GM18502 (cell line): ENCODE results near the gene MAN1B1.
"Not testable (repeated sequence)": the region's sequence is repeated elsewhere in the genome, so short reads cannot be mapped to it uniquely, and the experiment has no call there.

Experiments
- ATAC-seq: cut with Tn5 transposase; IDR thresholded peaks from one replicate; pipeline ENCODE4 v1.9.1; 2021; ENCODE audit warnings: mild to moderate bottlenecking; ENCODE audit not compliant: unreplicated experiment, poor library complexity

MAN1B1 gene

DNA sequence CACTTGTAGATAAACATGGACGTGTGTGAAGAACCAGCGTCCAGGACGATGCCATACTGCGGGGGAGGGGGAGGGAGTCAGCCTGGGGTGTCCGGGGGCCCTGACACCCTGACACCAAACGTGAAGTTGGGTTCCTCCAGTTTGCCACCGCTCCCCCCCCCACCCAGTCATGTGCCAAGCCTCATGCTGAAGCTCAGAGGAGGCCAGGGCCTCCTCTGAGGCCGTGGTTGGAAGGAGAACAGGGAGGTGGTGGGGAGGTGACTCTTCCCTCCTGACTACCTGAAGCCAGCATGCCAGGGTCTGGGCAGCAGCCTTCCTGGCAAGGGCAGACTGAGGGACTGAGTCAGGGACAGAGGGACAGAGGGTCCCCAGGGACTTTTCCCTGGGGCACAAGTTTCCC, 34.5 kb upstream of the MAN1B1 start:
- no peak for ATAC-seq

GRCh38 chr9:137052998-137053943, 33.5 kb upstream of the MAN1B1 start:
- ATAC-seq, result no peak

DNA sequence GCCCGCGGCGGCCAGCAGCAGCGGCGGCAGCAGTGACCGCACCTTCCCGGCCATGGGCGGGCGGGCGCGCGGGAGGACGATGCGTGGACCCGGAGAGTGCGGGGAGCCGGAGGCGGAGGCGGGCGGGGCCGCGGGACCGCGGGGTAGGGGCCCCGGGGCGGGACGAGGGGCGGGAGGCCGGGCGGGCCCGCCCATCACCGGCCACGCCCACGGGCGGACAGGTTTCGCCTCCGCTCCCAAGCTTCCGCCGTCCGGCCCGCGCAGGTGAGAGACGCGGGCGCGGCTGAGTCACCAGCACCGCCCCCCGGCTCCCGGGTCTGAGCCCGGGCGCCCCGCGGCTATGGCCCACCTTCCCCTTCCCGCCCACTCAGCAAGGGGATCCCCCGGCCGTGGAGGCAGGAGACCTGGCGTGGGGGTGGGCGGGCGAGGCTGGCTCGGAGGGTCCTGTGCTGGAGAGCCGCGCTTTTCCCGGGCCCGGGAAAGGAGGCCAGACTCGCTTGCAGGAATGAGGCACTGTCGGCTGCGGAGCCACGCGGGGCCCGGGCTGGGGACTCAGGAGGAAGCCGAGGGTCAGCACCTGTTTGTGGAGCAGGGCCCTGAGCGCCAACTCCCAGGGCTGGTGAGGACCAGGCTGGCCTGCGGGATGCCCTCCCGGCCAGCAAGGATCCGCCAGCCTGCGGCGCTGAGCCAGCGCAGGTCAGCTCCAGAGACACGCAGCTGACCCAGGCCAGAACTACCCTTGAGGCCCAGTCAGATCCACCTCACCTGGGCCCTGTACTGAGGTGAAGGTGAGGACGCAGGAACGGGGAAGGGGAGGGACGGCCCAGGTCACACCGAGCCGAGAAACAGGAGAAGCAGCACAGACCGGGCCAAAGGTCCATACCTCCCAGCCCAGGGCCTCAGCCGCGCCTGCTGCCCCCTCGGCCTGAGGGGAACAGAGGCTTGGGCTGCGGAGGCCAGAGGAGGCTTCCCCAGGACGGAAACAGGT, 32.5 kb upstream of the MAN1B1 start, which contains the start of gene ENTPD2:
Gene ENTPD2 (minus strand): TSS at position 118 of the 988 bp plus-strand sequence. CDS start 64 bp downstream, at position 54.
- ATAC-seq, result no peak

GRCh38 chr9:137054932-137055384, 31.8 kb upstream of the MAN1B1 start:
- no peak for ATAC-seq

DNA sequence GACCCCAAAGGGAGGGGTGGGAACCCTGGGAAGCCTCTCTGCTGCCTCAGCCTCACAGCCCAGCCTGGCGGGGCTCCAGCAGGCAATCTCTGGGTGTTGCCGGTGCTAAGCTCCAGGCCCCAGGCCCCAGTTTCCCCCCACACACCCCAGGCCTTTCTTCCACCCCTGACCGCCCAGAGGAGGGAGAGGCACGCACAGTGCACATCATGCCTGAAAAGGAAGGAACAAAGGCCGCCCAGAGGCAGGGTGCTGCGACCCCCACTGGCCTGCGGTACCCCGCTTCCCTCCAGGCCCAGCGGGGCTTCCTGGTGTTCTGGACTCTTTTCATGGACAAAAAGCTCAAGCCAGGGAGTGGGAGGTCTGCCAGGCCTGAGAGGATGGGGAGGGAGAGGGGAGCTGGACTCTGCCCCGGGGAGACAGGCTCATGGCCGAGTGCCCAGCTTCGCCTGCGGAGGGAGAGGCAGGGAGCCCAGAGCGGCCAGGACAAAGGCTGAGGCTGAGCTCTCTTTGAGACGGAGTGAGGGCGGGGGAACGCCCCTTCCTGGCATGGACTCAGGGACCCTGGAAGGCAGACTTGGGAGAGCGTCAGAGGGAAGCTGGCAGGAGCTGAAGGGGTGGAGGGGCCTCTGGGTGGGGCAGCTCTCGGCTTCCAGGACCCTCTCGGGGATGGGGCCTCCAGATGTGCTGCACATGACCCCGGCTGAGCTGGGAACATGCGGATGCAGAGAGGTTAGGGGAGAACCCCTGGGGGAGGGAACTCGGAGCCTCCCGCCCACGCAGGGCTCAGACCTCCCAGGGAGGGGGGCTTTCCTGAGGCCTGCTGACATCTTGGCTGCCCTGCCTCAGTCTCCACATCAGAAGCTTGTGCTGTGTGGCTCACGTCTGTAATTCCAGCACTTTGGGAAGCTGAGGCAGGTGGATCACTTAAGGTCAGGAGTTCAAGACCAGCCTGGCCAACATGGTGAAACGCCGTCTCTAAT, 31.1 kb upstream of the MAN1B1 start:
- no peak for ATAC-seq

- no peak for ATAC-seq
Observed at GRCh38 chr9:137056739-137057415, 29.9 kb upstream of the MAN1B1 start.

DNA sequence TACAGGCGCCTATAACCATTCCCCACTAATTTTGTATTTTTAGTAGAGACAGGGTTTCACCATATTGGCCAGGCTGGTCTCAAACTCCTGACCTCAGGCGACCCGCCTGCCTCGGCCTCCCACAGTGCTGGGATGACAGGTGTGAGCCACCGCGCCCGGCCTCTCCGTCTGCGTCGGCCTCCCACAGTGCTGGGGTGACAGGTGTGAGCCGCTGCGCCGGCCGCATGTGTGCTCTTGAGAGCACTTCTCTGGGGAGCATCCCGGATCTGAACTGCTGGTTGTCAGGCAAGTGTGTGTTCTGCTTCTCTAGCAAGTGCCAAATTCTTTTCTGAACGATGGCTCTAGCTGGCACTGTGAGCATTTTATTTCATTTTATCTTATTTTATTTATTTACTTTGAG, 29.2 kb upstream of the MAN1B1 start:
- no peak for ATAC-seq

DNA sequence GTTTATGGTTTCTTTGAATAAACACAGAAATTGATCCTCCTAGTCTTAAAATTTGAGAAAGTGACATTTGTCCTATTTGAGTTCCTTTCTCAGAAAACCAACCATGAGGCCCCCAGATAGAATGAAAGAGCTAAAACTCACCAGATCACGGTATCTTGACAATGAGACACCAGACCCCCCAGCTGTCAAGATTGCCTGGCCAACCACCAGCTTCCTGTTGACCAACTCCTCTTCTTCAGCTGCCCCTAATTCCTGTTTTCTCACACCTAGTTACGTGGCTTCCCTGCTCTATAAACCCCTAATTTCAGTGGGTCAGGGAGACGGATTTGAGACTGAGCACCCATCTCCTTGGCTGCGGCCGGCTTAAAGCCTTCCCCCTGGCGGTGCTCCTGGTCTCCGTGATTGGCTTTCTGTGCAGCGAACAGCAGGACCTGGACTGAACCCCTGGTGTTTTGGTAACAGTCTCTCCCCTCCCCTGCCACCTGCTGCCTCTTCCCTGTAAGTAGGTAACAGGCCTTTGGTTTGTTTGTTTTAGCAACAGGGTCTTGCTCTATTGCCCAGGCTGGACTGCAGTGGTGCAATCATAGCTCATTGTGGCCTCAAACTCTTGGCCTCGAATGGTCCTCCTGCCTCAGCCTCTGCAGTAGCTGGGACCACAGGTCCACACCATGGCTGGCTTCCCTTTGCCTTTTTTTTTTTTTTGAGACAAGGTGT, 28.1 kb upstream of the MAN1B1 start:
- no peak for ATAC-seq

- ATAC-seq, result no peak
Observed at GRCh38 chr9:137062384-137062783, 24.4 kb upstream of the MAN1B1 start.

DNA sequence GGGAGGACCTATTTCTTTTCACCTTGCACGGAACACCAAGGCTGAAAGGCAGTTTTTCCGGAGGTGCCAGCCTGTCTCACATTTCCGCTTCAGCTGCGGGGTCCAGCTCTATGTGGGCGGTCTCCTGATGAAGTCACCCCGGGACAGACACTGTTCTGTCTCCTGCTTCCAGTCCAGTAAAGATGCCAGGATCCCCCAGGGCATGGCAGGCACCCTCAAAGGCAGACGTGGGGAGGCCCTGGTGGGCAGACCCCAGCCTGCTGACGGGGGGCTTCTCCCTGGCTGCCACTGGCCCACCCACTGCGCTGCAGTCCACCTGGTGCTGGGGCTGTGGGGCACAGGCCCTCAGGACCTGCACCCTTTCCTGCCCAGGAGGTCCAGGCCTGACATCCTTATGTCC, 24.0 kb upstream of the MAN1B1 start:
- ATAC-seq, result not testable (repeated sequence)

DNA sequence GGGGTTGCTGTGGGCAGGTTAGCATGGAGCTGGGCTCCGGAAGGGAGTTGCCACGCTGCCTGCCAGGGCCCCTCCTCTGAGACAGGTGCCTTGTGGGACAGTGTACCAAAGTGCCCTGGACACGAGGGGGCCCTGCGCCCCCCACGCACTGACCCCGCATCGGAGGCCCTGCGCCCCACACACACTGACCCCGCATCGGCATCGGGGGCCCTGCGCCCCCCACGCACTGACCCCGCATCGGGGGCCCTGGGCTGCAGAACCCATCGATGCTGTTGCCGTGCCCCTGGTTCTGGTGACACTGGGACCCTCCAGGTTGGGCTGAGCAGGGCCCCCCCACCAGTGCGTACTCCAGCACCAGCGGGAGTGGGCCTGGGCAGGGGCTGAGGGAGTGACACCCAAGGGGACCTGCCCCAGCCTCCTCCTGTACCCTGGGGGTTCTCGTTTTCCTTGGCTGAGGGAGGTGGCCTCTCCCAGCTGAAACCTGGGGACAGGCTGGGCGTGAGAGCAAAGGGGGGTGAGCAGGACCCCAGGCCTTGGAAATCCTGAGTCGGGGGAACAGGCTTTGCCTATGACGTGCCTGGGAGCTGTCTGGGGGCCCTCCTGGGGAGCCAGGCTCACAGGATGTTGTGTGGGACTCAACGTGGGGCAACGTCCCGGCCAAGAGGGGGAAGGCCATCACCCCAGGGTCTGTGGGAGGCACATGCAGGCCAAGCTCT, 23.3 kb upstream of the MAN1B1 start:
- ATAC-seq, result no peak

DNA sequence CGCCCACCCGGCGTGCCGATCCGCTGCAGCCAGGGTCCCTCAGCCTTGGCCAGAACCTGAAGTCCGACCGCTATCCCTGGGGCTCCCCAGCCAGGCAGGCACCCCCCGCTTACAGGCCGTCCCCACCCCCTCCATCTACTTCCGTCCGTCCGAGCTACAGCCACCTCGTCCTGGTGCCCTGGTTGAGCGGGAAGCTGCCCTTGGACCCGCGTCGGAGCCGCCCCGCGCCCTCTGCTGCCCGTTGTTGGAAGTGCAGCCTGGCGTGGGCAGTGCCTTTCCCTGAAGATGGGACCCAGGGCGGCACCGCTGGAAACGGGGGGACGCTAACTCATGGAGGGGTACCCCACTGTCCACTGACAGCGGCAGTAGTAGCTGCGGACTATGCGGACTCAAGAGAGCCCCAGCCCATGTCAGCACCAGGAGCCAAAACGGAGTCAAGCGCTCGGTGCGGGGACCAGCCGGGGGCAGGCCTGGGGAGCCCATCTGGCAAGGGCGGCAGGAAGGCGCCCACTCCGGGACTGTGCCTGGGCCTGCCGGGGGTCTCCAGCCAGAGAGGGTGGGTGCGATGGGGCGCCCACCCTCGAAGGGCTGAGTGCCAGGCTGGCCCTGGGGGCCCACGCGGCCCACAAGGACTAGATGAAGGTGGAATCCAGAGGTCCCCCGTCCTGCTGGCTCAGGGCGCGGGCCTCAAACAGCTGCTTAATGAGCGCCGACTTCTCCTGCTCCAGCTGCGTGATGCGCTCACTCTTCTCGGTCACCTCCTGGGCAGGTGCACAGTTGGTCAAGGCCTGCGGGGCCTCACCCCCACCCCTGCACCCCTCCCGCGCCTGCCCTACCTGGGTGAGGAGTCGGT, 22.5 kb upstream of the MAN1B1 start:
- no peak for ATAC-seq

GRCh38 chr9:137064880-137065164, 22.0 kb upstream of the MAN1B1 start:
- ATAC-seq, result no peak

- ATAC-seq, result no peak
Observed at GRCh38 chr9:137065336-137065967, 21.3 kb upstream of the MAN1B1 start.

- no peak for ATAC-seq
Observed at GRCh38 chr9:137066096-137066861, 20.5 kb upstream of the MAN1B1 start.
